HG02938 (cell line): ENCODE results near the gene COMMD1.
A peak's percentile ranks its signal among the peaks of the same experiment; 100 is the strongest.

ENCODE experiments used
- ATAC-seq: cut with Tn5 transposase; IDR thresholded peaks from one replicate; pipeline ENCODE4 v1.9.1; 2021; ENCODE audit warnings: mild to moderate bottlenecking, moderate library complexity; ENCODE audit not compliant: unreplicated experiment

Gene COMMD1

GRCh38 chr2:62163106-62163831 lies 257.8 kb downstream of the COMMD1 start:
- no peak for ATAC-seq

DNA sequence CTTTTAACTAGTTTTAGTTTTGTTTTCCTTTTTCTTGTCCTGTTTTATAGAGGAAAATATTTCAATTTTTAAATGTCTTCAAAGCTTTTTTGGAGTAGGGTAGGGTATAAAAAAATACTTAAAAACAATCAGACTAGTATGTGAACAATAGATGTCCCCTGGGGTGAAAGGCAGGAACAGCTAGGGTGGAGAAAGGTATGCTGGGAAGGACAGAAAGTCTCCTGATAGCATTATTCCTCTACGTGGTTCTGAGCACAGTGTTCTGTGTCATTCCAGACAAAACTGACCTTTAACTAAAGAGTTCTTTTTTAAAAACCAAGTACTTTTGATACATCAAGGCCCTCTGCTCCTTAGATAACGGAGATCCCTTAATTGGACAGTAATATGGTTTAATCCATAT lies 258.4 kb downstream of the COMMD1 start:
- no peak for ATAC-seq

GRCh38 chr2:62175728-62176127 lies 270.3 kb downstream of the COMMD1 start:
- ATAC-seq: no peak

GRCh38 chr2:62176801-62177200 lies 271.3 kb downstream of the COMMD1 start:
- ATAC-seq: no peak

GRCh38 chr2:62177392-62178049 lies 272.0 kb downstream of the COMMD1 start:
- no peak for ATAC-seq

GRCh38 chr2:62178741-62179271 lies 273.3 kb downstream of the COMMD1 start:
- no peak for ATAC-seq

GRCh38 chr2:62180975-62181374 lies 275.5 kb downstream of the COMMD1 start:
- peak; percentile 51 for ATAC-seq

DNA sequence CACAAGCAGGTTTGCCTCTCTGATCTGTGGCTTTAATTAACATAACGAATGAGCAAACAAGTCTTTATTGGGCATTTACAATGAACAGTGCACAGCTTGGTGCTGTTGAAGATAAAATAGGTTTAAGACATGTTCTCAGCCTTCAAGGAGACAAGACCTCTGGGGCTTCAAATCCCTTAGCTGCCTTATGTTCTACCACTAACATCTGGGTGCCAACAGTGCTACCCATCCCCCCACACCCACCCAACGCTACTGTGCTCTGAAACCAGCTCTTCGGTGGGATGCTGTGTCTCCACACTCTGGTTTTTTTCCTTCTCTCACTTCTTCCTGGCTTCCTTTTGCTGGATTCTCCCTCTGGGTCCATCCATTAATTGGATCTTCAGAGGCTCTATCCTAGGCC lies 276.4 kb downstream of the COMMD1 start:
- no peak for ATAC-seq

GRCh38 chr2:62184512-62185230 lies 279.2 kb downstream of the COMMD1 start:
- no peak for ATAC-seq
